ENCODE data around the gene SNRPA.

DNA sequence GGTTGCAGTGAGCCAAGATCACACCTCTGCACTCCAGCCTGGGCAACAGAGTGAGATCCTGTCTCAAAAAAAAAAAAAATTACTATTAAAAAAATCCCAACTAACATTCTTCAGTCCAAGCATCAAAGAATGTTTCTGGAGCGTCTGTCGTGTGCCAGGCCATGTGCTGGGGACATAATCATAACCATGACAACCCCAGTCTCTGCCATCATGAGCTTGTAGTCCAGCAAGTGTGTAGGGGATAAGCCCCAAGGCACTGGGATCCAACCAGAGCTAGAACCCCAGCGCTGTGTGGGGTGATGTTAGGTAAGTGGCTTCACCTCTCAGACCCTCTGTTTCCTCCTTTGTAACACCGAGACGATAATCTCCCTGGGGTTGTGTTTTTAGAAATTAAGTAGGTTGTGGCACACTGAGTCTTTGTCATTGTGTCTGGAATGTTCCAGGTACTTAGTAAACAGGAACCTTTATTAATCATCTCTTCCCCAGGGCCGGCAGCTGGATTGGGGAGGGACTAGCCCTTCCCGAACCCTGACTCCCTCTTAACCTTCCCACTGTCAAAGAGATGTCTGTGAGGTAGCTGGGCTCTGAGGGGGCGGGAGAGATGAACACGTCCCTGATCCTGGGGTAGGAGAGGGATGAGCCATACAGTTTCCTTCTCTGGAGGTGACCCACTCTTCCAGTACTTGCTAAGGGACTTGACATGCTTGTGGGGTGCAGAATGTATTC, 28.9 kb upstream of the SNRPA start:
- TF ChIP-seq POLR2A (IDR thresholded peaks at IDR 0.05) = no peak
- TF ChIP-seq, protein P1, sequence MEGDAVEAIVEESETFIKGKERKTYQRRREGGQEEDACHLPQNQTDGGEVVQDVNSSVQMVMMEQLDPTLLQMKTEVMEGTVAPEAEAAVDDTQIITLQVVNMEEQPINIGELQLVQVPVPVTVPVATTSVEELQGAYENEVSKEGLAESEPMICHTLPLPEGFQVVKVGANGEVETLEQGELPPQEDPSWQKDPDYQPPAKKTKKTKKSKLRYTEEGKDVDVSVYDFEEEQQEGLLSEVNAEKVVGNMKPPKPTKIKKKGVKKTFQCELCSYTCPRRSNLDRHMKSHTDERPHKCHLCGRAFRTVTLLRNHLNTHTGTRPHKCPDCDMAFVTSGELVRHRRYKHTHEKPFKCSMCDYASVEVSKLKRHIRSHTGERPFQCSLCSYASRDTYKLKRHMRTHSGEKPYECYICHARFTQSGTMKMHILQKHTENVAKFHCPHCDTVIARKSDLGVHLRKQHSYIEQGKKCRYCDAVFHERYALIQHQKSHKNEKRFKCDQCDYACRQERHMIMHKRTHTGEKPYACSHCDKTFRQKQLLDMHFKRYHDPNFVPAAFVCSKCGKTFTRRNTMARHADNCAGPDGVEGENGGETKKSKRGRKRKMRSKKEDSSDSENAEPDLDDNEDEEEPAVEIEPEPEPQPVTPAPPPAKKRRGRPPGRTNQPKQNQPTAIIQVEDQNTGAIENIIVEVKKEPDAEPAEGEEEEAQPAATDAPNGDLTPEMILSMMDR (IDR thresholded peaks at IDR 0.05) = no peak

Measured in ovary (tissue), 3 donors.